GM12872 (cell line): ENCODE measurements around the gene AQP2.

Experiments used
- TF ChIP-seq, protein P1 (sequence below): IDR thresholded peaks from 3 replicates; pipeline ENCODE4 v1.5.1; 2011; ENCODE audit warnings: low read depth, mild to moderate bottlenecking, low read length, moderate library complexity; ENCODE audit not compliant: insufficient read depth

Gene AQP2

GRCh38 chr12:49904601-49905000 lies 45.9 kb upstream of the AQP2 start:
- TF ChIP-seq, protein P1, sequence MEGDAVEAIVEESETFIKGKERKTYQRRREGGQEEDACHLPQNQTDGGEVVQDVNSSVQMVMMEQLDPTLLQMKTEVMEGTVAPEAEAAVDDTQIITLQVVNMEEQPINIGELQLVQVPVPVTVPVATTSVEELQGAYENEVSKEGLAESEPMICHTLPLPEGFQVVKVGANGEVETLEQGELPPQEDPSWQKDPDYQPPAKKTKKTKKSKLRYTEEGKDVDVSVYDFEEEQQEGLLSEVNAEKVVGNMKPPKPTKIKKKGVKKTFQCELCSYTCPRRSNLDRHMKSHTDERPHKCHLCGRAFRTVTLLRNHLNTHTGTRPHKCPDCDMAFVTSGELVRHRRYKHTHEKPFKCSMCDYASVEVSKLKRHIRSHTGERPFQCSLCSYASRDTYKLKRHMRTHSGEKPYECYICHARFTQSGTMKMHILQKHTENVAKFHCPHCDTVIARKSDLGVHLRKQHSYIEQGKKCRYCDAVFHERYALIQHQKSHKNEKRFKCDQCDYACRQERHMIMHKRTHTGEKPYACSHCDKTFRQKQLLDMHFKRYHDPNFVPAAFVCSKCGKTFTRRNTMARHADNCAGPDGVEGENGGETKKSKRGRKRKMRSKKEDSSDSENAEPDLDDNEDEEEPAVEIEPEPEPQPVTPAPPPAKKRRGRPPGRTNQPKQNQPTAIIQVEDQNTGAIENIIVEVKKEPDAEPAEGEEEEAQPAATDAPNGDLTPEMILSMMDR = no peak

DNA sequence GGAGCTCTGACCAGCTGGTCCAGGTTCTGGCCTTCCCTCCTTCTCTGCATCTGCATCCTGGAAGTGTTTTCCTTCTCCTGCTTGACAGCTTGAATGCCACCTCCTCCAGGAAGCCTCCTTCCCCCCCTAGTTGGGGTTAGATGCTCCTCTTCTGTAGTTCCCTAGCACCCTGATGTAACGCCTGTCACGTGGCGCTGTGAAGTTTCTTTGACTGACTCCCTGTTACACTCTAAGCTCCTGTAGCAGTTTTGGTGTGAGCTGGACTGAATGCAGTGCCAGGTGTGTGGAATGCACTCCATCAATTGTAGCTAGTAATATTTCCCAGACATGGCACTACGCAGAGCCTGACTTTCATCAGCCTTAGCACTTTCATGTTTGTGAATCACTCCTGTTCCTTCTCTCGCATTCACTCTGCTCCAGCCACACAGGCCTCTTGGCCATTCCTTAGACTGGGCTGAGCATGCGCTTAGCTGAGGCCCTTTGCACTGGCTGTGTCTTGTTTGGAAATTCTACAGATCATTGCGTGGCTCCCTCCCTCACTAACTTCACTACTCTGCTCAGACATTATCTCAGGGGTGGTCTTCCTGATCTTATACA lies 44.7 kb upstream of the AQP2 start:
- TF ChIP-seq, protein P1 = no peak

- TF ChIP-seq, protein P1 = no peak
Observed at GRCh38 chr12:49907352-49907751, 43.2 kb upstream of the AQP2 start.

GRCh38 chr12:49909356-49909755 lies 41.2 kb upstream of the AQP2 start:
- TF ChIP-seq, protein P1 = no peak

DNA sequence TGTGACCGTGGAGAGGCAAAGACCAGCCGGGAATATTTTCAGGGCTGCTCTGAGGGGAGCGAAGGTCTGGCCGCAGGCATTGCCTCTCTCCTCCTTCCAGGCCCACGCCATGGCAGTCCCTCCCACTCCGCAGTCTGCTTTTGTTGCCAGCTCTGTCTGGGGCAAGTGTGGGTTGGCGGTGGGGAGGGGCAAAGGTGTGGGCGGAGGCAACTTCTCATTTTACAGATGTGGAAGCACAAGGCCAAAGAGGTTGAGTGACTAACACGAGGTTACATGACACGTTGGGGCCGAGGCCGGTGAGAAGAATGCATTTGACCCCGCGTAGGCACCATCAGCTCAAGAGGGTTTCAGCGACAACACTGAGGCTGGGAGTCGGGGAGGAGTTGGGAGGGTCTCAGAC lies 40.7 kb upstream of the AQP2 start:
- TF ChIP-seq, protein P1 = no peak

GRCh38 chr12:49910331-49911212 lies 40.0 kb upstream of the AQP2 start:
- TF ChIP-seq, protein P1 = no peak

GRCh38 chr12:49911213-49911605 lies 39.3 kb upstream of the AQP2 start:
- TF ChIP-seq, protein P1 = no peak
